ENCODE measurements around the gene KCND3. TPM values are rescaled to one million over a fixed set of nuclear protein-coding genes. Genes with fewer than 3 reads are reported as not detected.

The KCND3 gene
- total and polyA plus RNA-seq, 2 of the 4 experiments (the other 2 are of a cell fraction): under 0.01 to 0.03 TPM

GRCh38 chr1:112021263-112021662, 31.8 kb upstream of the KCND3 start:
- TF ChIP-seq NFE2L2 (IDR thresholded peaks at IDR 0.05; ENCODE audit: low read depth, low read length): no peak
- no peak for TF ChIP-seq USF2 (IDR thresholded peaks at IDR 0.05; ENCODE audit: low read depth, low read length)
- WGBS, 2 experiments (ENCODE audit: extremely low coverage in 2 of 2, insufficient read length in 1 of 2): no CpG with 5 or more reads among the region's 4 CpGs

More at GRCh38 chr1:112021263-112021662, 31.8 kb upstream of the KCND3 start:
- Histone ChIP-seq H3K27me3 (ENCODE audit: control insufficient read depth, insufficient read depth, low read length) (no peaks in the 10 kb centered on the region), H3K23ac (ENCODE audit: low read depth, low read length) (no peak overlapping the region), H3K18ac (ENCODE audit: low read depth, low read length) (no peak overlapping the region), H3K27ac (ENCODE audit: insufficient read depth, low read length) (no peak overlapping the region), H3K56ac (ENCODE audit: extremely low read depth, insufficient read depth, low read length) (no peak overlapping the region), H3K9me3 (ENCODE audit: control insufficient read depth, insufficient read depth, low read length) (no peaks in the 10 kb centered on the region), H3K4me1 (ENCODE audit: control insufficient read depth, insufficient read depth, low read length) (no peaks in the 10 kb centered on the region), H2BK5ac (ENCODE audit: low read depth, low read length, poor library complexity, severe bottlenecking) (no peak overlapping the region), H4K20me1 (ENCODE audit: insufficient read depth, low read length) (no peaks in the 10 kb centered on the region), H2BK20ac (ENCODE audit: low read depth, low read length) (no peak overlapping the region), H3K9ac (ENCODE audit: low read depth, low read length) (no peak overlapping the region), H3K9me1 (ENCODE audit: insufficient read depth, low read length) (no peaks in the 10 kb centered on the region), H4K5ac (ENCODE audit: low read depth, low read length) (no peak overlapping the region), H3K79me1 (ENCODE audit: low read depth in 1 of 2, low read length in 2 of 2) (no peaks in the 10 kb centered on the region), H2AK5ac (ENCODE audit: low read depth, low read length) (no peak overlapping the region), H3K14ac (replicated peaks; ENCODE audit: low read depth, low read length) (no peak overlapping the region), H3K4ac (ENCODE audit: low read depth, low read length) (no peak overlapping the region), H4K8ac (ENCODE audit: low read depth in 2 of 2, low read length in 2 of 2) (no peak overlapping the region), H4K91ac (ENCODE audit: insufficient read depth, low read depth, low read length) (no peak overlapping the region), H2AFZ (replicated peaks; ENCODE audit: low read length, poor library complexity) (no peak overlapping the region), H3K4me2 (ENCODE audit: low read depth, low read length) (no peak overlapping the region), H3K36me3 (ENCODE audit: control insufficient read depth, insufficient read depth, low read length) (no peaks in the 10 kb centered on the region), H2BK120ac (ENCODE audit: low read depth, low read length) (no peak overlapping the region), H2AK9ac (replicated peaks; ENCODE audit: low read depth, low read length, poor library complexity) (no peak overlapping the region), H2BK15ac (ENCODE audit: low read depth, low read length) (no peak overlapping the region), H3K4me3 (ENCODE audit: insufficient read depth, low read depth, low read length) (no peak overlapping the region)
- DNase-seq: no peak
- dilution Hi-C loops (cut with HindIII; ENCODE audit: low sequenced_read_pairs, unreplicated experiment) (no loop called here), intact Hi-C loops (cut with micrococcal nuclease) (loop anchor here (10.0 kb wide), 1 partner anchor 766 kb away; no protein-coding TSS in a partner anchor), in situ Hi-C loops (cut with MboI; ENCODE audit: low sequenced_read_pairs) (no loop called here)
- ChIA-PET POLR2A (ENCODE audit: unreplicated experiment) (no interaction called here), CTCF (no interaction called here)
- BruUV-seq (replicated peaks): no TSS peak
- no peak for ATAC-seq (ENCODE audit: low read depth)

Data from IMR-90 (cell line).